Adrenal gland (tissue), 12 donors: ENCODE measurements around the gene DGKH. TPM values are rescaled to one million over a fixed set of nuclear protein-coding genes. Genes with fewer than 3 reads are reported as not detected.

ENCODE experiments used
- DNase-seq, 7 donors: peaks; one replicate each; pipeline ENCODE4 v3.0.0-alpha.2; 2019 to 2020
- H3K27ac ChIP-seq, 5 donors: fragments of 200-600 bp; sonication (generic) in 4 of 5; 1 replicate in 3 of 5; 2 replicates in 2 of 5; pipeline versions ENCODE4 v1.5.1 to v1.8.0; 2016 to 2020; ENCODE audit warnings: mild to moderate bottlenecking in 1 of 5
- H3K27me3 ChIP-seq: fragments of 200-600 bp; 2 replicates; pipeline ENCODE4 v1.8.0; 2021
- H3K36me3 ChIP-seq, 2 donors: fragments of 200-600 bp; replicated peaks in 1 of 2; 1 replicate in 1 of 2; 2 replicates in 1 of 2; pipeline versions ENCODE4 v1.5.1 to v1.8.0; 2018 to 2022
- H3K4me1 ChIP-seq, 2 donors: fragments of 200-600 bp; replicated peaks in 1 of 2; 1 replicate in 1 of 2; 2 replicates in 1 of 2; pipeline versions ENCODE4 v1.5.1 to v1.8.0; 2018 to 2021
- H3K4me3 ChIP-seq, 4 donors: fragments of 200-600 bp; sonication (generic) in 3 of 4; one replicate each; pipeline ENCODE4 v1.5.1; 2016 to 2018
- H3K9me3 ChIP-seq, 3 donors: fragments of 200-600 bp; sonication (generic) in 1 of 3; replicated peaks in 1 of 3; 1 replicate in 2 of 3; 2 replicates in 1 of 3; pipeline versions ENCODE4 v1.5.1 to v1.8.0; 2016 to 2021
- CTCF ChIP-seq, 6 experiments: fragments of 450-650 bp in 4 of 6; fragments of 200-600 bp in 2 of 6; sonication (generic) in 1 of 6; IDR thresholded peaks; 1 replicate in 5 of 6; 2 replicates in 1 of 6; pipeline versions ENCODE4 v1.5.1 to v1.8.0; 2016 to 2021; ENCODE audit warnings: antibody characterized with exemption in 6 of 6, mild to moderate bottlenecking in 2 of 6, moderate library complexity in 1 of 6
- POLR2A ChIP-seq, 2 donors: fragments of 450-650 bp; IDR thresholded peaks; one replicate each; pipeline ENCODE4 v1.6.1; 2017; ENCODE audit warnings: antibody characterized with exemption in 2 of 2, mild to moderate bottlenecking in 2 of 2, moderate library complexity in 1 of 2
- WGBS, 4 donors: extraction: QIAGEN DNeasy Blood & Tissue Kit in 2 of 4; methylation state at CpG; one replicate each; pipeline versions ENCODE4 v1.1.5 to v1.1.7; 2013 to 2017; 5-methylcytosine and 5-hydroxymethylcytosine counted together
- intact Hi-C, 2 donors: fragments of 100-400 bp; cut with DNase I; formaldehyde crosslinking; loops; one replicate each; pipeline versions ENCODE4 v1.14.1 to v1.15.0; 2022 to 2023
- polyA plus RNA-seq, 3 donors: library from polyadenylated mRNA; stranded (reverse); fragments of 200-250 nt in 2 of 3; fragments of 350-450 nt in 1 of 3; fragmentation: Illumina TruSeq in 1 of 3; extraction: RNeasy Lipid Tissue Mini Kit (QIAGEN cat#74804) in 1 of 3; gene quantifications; one replicate each; pipeline ENCODE4 v1.2.3, GENCODE V29; 2013 to 2014
- total RNA-seq, 9 donors: library from RNA; depleted of rRNA in 4 of 9; stranded (reverse); fragments of >200 nt in 4 of 9; fragments of 120-200 nt in 1 of 9; fragmentation: NEBNext Ultra II Directional in 1 of 9; extraction: Animal tissue kit (Norgen Biotek cat#: 25700) in 1 of 9; gene quantifications; one replicate each; pipeline versions ENCODE4 v1.1.0 to v1.2.4, GENCODE V29; 2013 to 2023
- donor health status: healthy with polysubstance abuse.
- donor health status: Bipolar disorder and iron deficiency.
- donor health status: DM: yes; HTN: yes; CAD: no.
- donor health status: DM: no; HTN: no; CAD: no.
- donor health status: DM: no; HTN: no; CAD: no.
- donor health status: DM: yes; HTN: yes; CAD: no.

Gene DGKH
- total and polyA plus RNA-seq, 12 donors, result 0.81 to 7.1 (median 3.6) TPM

GRCh38 chr13:42014119-42014518 lies 34.3 kb upstream of the DGKH start:
- intact Hi-C loops, result no loop called here
- H3K9me3 ChIP-seq, result no peaks in the 10 kb centered on the region
- 91 to 98% (median 95%) methylated on average over 4 of the region's 4 CpGs for WGBS, 4 donors
- DNase-seq, result no peak
- H3K27ac ChIP-seq, result no peak overlapping the region
- no peaks in the 10 kb centered on the region for H3K4me1 ChIP-seq
- H3K36me3 ChIP-seq, result no peaks in the 10 kb centered on the region
- no peaks in the 10 kb centered on the region for H3K27me3 ChIP-seq
- TF ChIP-seq POLR2A (IDR thresholded peaks at IDR 0.05), result no peak
- TF ChIP-seq CTCF (IDR thresholded peaks at IDR 0.05), result no peak
- H3K4me3 ChIP-seq, result no peak overlapping the region

- Histone ChIP-seq H3K4me3 (no peak overlapping the region), H3K36me3 (no peaks in the 10 kb centered on the region), H3K4me1 (no peaks in the 10 kb centered on the region), H3K27ac (no peak overlapping the region), H3K27me3 (no peaks in the 10 kb centered on the region), H3K9me3 (no peaks in the 10 kb centered on the region)
- TF ChIP-seq CTCF (IDR thresholded peaks at IDR 0.05) (no peak), POLR2A (IDR thresholded peaks at IDR 0.05) (no peak)
- no peak for DNase-seq
- WGBS, 4 donors, result 47 to 61% (median 59%) methylated on average over 2 of the region's 2 CpGs
- intact Hi-C loops, result no loop called here
These were observed 31.2 kb upstream of the DGKH start for GRCh38 chr13:42017264-42017663.

- Histone ChIP-seq H3K9me3 (no peaks in the 10 kb centered on the region), H3K27me3 (no peaks in the 10 kb centered on the region), H3K4me3 (no peak overlapping the region), H3K27ac (no peak overlapping the region), H3K36me3 (no peaks in the 10 kb centered on the region), H3K4me1 (no peaks in the 10 kb centered on the region)
- TF ChIP-seq POLR2A (IDR thresholded peaks at IDR 0.05), result no peak
- intact Hi-C loops, result no loop called here
- no peak for DNase-seq
These were observed 26.6 kb upstream of the DGKH start for GRCh38 chr13:42021851-42022250.

- Histone ChIP-seq H3K4me3 (no peak overlapping the region), H3K36me3 (no peaks in the 10 kb centered on the region), H3K9me3 (no peaks in the 10 kb centered on the region), H3K27me3 (no peaks in the 10 kb centered on the region), H3K27ac (no peak overlapping the region), H3K4me1 (no peaks in the 10 kb centered on the region)
- WGBS, 4 donors, result 81 to 95% (median 89%) methylated on average over 4 of the region's 4 CpGs
- no peak for DNase-seq
- intact Hi-C loops, result no loop called here
- TF ChIP-seq CTCF (IDR thresholded peaks at IDR 0.05), result no peak
- TF ChIP-seq POLR2A (IDR thresholded peaks at IDR 0.05), result no peak
These were observed 26.1 kb upstream of the DGKH start for GRCh38 chr13:42022336-42022735.

- DNase-seq, result no peak
- Histone ChIP-seq H3K4me3 (no peak overlapping the region), H3K36me3 (no peaks in the 10 kb centered on the region), H3K4me1 (no peaks in the 10 kb centered on the region), H3K27ac (no peak overlapping the region), H3K27me3 (no peaks in the 10 kb centered on the region), H3K9me3 (no peaks in the 10 kb centered on the region)
- WGBS, 4 donors, result 59 to 89% (median 82%) methylated on average over 2 of the region's 2 CpGs
- TF ChIP-seq CTCF (IDR thresholded peaks at IDR 0.05) (no peak), POLR2A (IDR thresholded peaks at IDR 0.05) (no peak)
- intact Hi-C loops, result no loop called here
These were observed 25.5 kb upstream of the DGKH start for GRCh38 chr13:42022796-42023493.
